Loucy (cell line): Measurements from ENCODE around the gene CXCL10.

Source experiments
- H2AFZ ChIP-seq: fragments of 200-600 bp; sonication (generic); 2 replicates; pipeline ENCODE4 v1.6.0; 2016; ENCODE audit warnings: antibody characterized with exemption, mild to moderate bottlenecking, low read length, moderate library complexity
- H3F3A ChIP-seq: fragments of 200-600 bp; 2 replicates; pipeline ENCODE4 v1.6.0; 2016; ENCODE audit warnings: antibody characterized with exemption, low read depth, mild to moderate bottlenecking
- H3K27me3 ChIP-seq: fragments of 200-600 bp; sonication (generic); 2 replicates; pipeline ENCODE4 v1.6.1; 2014; ENCODE audit warnings: low read length, mild to moderate bottlenecking; ENCODE audit not compliant: insufficient read depth, poor library complexity, severe bottlenecking
- H3K36me3 ChIP-seq: fragments of 200-600 bp; sonication (generic); 2 replicates; pipeline ENCODE4 v1.6.1; 2016; ENCODE audit warnings: low read length; ENCODE audit not compliant: insufficient read depth
- H3K4me1 ChIP-seq: fragments of 200-600 bp; sonication (generic); 2 replicates; pipeline ENCODE4 v1.5.1; 2014; ENCODE audit warnings: low read length, mild to moderate bottlenecking; ENCODE audit not compliant: insufficient read depth, poor library complexity, severe bottlenecking
- H3K4me2 ChIP-seq: fragments of 200-600 bp; sonication (generic); 2 replicates; pipeline ENCODE4 v1.6.0; 2014; ENCODE audit warnings: antibody characterized with exemption, low read length, low read depth, mild to moderate bottlenecking; ENCODE audit not compliant: poor library complexity, severe bottlenecking
- H3K4me3 ChIP-seq: fragments of 200-600 bp; sonication (generic); 2 replicates; pipeline ENCODE4 v1.5.1; 2014; ENCODE audit warnings: low read length, mild to moderate bottlenecking, mixed read lengths; ENCODE audit not compliant: poor library complexity, severe bottlenecking
- H3K79me2 ChIP-seq: fragments of 200-600 bp; sonication (generic); 2 replicates; pipeline ENCODE4 v1.6.1; 2014; ENCODE audit warnings: low read length; ENCODE audit not compliant: insufficient read depth
- H3K9ac ChIP-seq: fragments of 200-600 bp; sonication (generic); 2 replicates; pipeline ENCODE4 v1.6.0; 2014; ENCODE audit warnings: mild to moderate bottlenecking, low read depth, low read length, moderate library complexity; ENCODE audit not compliant: poor library complexity, severe bottlenecking
- H3K9me2 ChIP-seq: fragments of 200-600 bp; sonication (generic); replicated peaks from 2 replicates; pipeline ENCODE4 v1.6.1; 2016; ENCODE audit warnings: low read depth, low read length, mixed read lengths
- H3K9me3 ChIP-seq: fragments of 200-600 bp; sonication (generic); 2 replicates; pipeline ENCODE4 v1.6.1; 2014; ENCODE audit warnings: mild to moderate bottlenecking, antibody characterized with exemption, low read length, low read depth; ENCODE audit not compliant: insufficient read depth
- H4K20me1 ChIP-seq: fragments of 200-600 bp; sonication (generic); 2 replicates; pipeline ENCODE4 v1.6.0; 2014; ENCODE audit warnings: antibody characterized with exemption, low read length, mild to moderate bottlenecking; ENCODE audit not compliant: insufficient read depth, poor library complexity, severe bottlenecking
- CTCF ChIP-seq: fragments of 200-600 bp; sonication (generic); conservative IDR thresholded peaks from 2 replicates; pipeline ENCODE4 v1.5.1; 2014; ENCODE audit warnings: mild to moderate bottlenecking, antibody characterized with exemption, low read length
- EZH2phosphoT487 ChIP-seq: fragments of 200-600 bp; IDR thresholded peaks from 2 replicates; pipeline ENCODE4 v1.6.1; 2018; ENCODE audit warnings: antibody characterized with exemption, mild to moderate bottlenecking, moderate library complexity, borderline replicate concordance

The CXCL10 gene

GRCh38 chr4:76011700-76012387 lies 11.5 kb downstream of the CXCL10 start:
- Histone ChIP-seq H3K9ac (no peak overlapping the region), H2AFZ (no peak overlapping the region), H4K20me1 (no peaks in the 10 kb centered on the region), H3K79me2 (no peaks in the 10 kb centered on the region), H3K9me3 (no peaks in the 10 kb centered on the region), H3K36me3 (no peaks in the 10 kb centered on the region), H3K4me1 (no peaks in the 10 kb centered on the region), H3K4me3 (no peak overlapping the region), H3K9me2 (no peaks in the 10 kb centered on the region), H3F3A (no peaks in the 10 kb centered on the region), H3K4me2 (no peak overlapping the region), H3K27me3 (no peaks in the 10 kb centered on the region)
- TF ChIP-seq CTCF (no peak), EZH2phosphoT487 (no peak)

- Histone ChIP-seq H4K20me1 (no peaks in the 10 kb centered on the region), H3K9me2 (no peaks in the 10 kb centered on the region), H3K9me3 (no peaks in the 10 kb centered on the region), H3K4me1 (no peaks in the 10 kb centered on the region), H3K27me3 (no peaks in the 10 kb centered on the region), H3K79me2 (no peaks in the 10 kb centered on the region), H3F3A (no peaks in the 10 kb centered on the region), H3K36me3 (no peaks in the 10 kb centered on the region), H2AFZ (no peak overlapping the region), H3K4me2 (no peak overlapping the region), H3K4me3 (no peak overlapping the region), H3K9ac (no peak overlapping the region)
- TF ChIP-seq EZH2phosphoT487 (no peak), CTCF (no peak)
These were observed 12.2 kb downstream of the CXCL10 start for GRCh38 chr4:76011018-76011670.

GRCh38 chr4:76010576-76010975 lies 12.7 kb downstream of the CXCL10 start:
- TF ChIP-seq CTCF (no peak), EZH2phosphoT487 (no peak)
- no peaks in the 10 kb centered on the region for H3K4me1 ChIP-seq
- H3K4me2 ChIP-seq: no peak overlapping the region

More at GRCh38 chr4:76010576-76010975, 12.7 kb downstream of the CXCL10 start:
- no peaks in the 10 kb centered on the region for H3K9me2 ChIP-seq
- H3K27me3 ChIP-seq: no peaks in the 10 kb centered on the region
- H4K20me1 ChIP-seq: no peaks in the 10 kb centered on the region
- H3F3A ChIP-seq: no peaks in the 10 kb centered on the region
- no peaks in the 10 kb centered on the region for H3K36me3 ChIP-seq
- H3K79me2 ChIP-seq: no peaks in the 10 kb centered on the region
- no peak overlapping the region for H3K9ac ChIP-seq
- no peak overlapping the region for H2AFZ ChIP-seq
- H3K4me3 ChIP-seq: no peak overlapping the region
- H3K9me3 ChIP-seq: no peaks in the 10 kb centered on the region
